ENCODE measurements around the gene ANGEL2. TPM values are rescaled to one million over a fixed set of nuclear protein-coding genes. Genes with fewer than 3 reads are reported as not detected.

Gene ANGEL2
- total and polyA plus RNA-seq, 2 of the 13 experiments (the other 11 are each of a cell fraction or from before 2014, with no cell fraction given): 12.3 to 25.4 TPM

- Histone ChIP-seq H3K9me3 (ENCODE audit: low read length) (no peaks in the 10 kb centered on the region), H3K4me3 (replicated peaks in 1 of 3; ENCODE audit: insufficient read depth in 1 of 3, low read depth in 2 of 3, low read length in 3 of 3) (no peak overlapping the region), H3K4me1 (ENCODE audit: insufficient read depth, low read length) (peaks cover 11% of the 10 kb centered on the region; the same call in 1 of the 2 replicates), H3K36me3 (replicated peaks in 1 of 2; ENCODE audit: control insufficient read depth in 1 of 2, insufficient read depth in 2 of 2, low read length in 2 of 2) (no peaks in the 10 kb centered on the region), H4K20me1 (ENCODE audit: insufficient read depth, low read length) (no peaks in the 10 kb centered on the region), H3K9ac (ENCODE audit: insufficient read depth, low read depth, low read length) (no peak overlapping the region), H2AFZ (ENCODE audit: low read length) (no peak overlapping the region), H3K79me2 (ENCODE audit: insufficient read depth, low read length) (no peaks in the 10 kb centered on the region), H3K4me2 (ENCODE audit: low read depth, low read length) (no peak overlapping the region), H3K27me3 (ENCODE audit: control insufficient read depth in 1 of 2, insufficient read depth in 2 of 2, low read length in 2 of 2) (no peaks in the 10 kb centered on the region), H3K27ac (ENCODE audit: extremely low read length, insufficient read depth, low read length) (no peak overlapping the region)
- CTCF ChIA-PET (ENCODE audit: low intra/inter-chr PET ratio, low total read pairs): no interaction called here
- POLR2A ChIA-PET: no interaction called here
- FAIRE-seq: no peak
- 42% methylated on average over 3 of the region's 3 CpGs for WGBS (ENCODE audit: low lambda C conversion rate)
- ATAC-seq: no peak
- TF ChIP-seq SMAD1 (CRISPR knock-in tag; IDR thresholded peaks at IDR 0.05; ENCODE audit: borderline replicate concordance, low read depth) (no peak), NR2F6 (IDR thresholded peaks at IDR 0.05) (no peak), NR2F6 (CRISPR knock-in tag; IDR thresholded peaks at IDR 0.05) (no peak), CERS6 (CRISPR knock-in tag; IDR thresholded peaks at IDR 0.05) (no peak), KIAA2018 (CRISPR knock-in tag; IDR thresholded peaks at IDR 0.05; ENCODE audit: borderline replicate concordance) (no peak), ZNF160 (CRISPR knock-in tag; IDR thresholded peaks at IDR 0.05) (no peak), ZNF614 (CRISPR knock-in tag; IDR thresholded peaks at IDR 0.05; ENCODE audit: borderline replicate concordance) (no peak), SOX13 (IDR thresholded peaks at IDR 0.05) (no peak), SOX13 (CRISPR knock-in tag; conservative IDR thresholded peaks at IDR 0.05 in 1 of 2, IDR thresholded peaks at IDR 0.05 in 1 of 2) (no peak), GTF2F1 (IDR thresholded peaks at IDR 0.05; ENCODE audit: low read length) (no peak), HDAC2 (CRISPR knock-in tag; IDR thresholded peaks at IDR 0.05) (no peak), HCFC1 (IDR thresholded peaks at IDR 0.05; ENCODE audit: low read depth, low read length) (no peak), DDIT3 (CRISPR knock-in tag; IDR thresholded peaks at IDR 0.05) (no peak), NFATC3 (CRISPR knock-in tag; IDR thresholded peaks at IDR 0.05) (no peak)
- no TSS peak for BruUV-seq (replicated peaks)
- intact Hi-C loops (cut with micrococcal nuclease; ENCODE audit: unreplicated experiment) (loop anchor here (5.0 kb wide), 1 partner anchor 36 kb away; no protein-coding TSS in a partner anchor), in situ Hi-C loops (cut with HindIII; ENCODE audit: extremely low pct_ligation_motif_present, low pct_unique_long_range_greater_than_20kb) (no loop called here)
- no peak for DNase-seq (ENCODE audit: low spot score)
These were observed 32.2 kb downstream of the ANGEL2 start for GRCh38 chr1:212983482-212983881.

All from HepG2 (cell line).